GM19240 (cell line): ENCODE results near the gene PPP1R14B.
A peak's percentile ranks its signal among the peaks of the same experiment; 100 is the strongest.

Experiments used
- DNase-seq: peaks from one replicate; pipeline ENCODE4 v3.0.0; 2011; ENCODE audit warnings: low spot score; ENCODE audit not compliant: insufficient read length

Gene PPP1R14B

DNA sequence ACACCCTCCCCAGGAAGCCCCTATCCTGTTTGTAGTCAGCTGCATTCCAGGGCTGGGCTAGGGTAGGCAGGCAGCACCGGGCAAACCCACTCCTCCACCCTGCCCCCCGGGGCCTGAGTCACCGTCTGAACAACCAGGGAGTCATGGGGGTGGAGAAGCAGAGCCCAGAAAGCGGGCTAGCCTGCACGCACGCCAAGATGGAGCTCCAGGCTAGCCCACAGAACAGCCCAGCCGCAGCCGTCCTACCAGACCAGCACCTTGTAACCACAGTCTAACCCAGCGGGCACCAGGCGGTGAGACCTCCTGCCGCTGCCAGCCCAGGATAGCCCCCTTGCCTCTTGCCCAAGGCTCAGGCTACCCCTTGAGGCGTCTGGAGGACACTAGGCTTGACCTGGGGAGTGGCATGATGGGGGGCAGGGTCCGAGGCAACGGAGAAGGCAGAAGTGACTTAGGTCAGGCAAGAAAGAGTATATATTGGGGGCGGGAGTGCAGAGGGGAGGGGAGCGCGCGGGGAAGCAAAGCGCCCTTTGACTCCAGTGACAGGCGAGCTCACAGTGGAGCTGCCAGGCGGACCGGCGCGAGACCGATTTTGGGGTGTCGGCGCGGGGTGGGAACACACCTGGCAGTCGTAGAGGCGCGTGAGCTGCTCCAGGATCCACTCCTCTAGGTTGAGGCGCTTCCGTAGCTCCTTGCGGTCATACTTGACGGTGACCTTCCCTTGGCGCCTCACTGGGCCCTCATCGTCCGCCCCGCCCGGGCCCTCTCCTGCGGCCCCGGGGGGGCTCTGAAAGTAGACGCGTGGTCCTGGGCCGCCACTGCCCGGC, 734 bp downstream of the PPP1R14B start:
- no peak for DNase-seq

DNA sequence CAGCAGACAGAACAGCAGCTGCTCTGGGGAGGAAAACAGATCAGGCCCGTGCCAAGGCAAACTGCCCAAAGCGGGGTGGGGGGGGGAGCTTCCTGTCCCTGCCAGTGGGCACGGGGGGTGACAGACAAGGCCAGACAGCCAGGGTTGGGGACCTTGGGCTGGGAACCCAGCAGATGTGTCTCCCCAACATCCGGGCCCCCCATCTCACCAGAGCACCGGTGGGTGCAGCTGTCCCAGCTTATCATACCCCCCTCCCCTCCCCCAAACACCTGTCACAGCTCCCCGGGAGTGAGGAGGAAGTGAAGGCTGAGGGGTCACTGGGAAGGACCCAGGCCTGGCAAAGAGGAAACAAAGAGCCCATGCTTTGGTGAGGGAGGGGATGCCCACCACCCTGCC, 1.3 kb downstream of the PPP1R14B start:
- no peak for DNase-seq

DNA sequence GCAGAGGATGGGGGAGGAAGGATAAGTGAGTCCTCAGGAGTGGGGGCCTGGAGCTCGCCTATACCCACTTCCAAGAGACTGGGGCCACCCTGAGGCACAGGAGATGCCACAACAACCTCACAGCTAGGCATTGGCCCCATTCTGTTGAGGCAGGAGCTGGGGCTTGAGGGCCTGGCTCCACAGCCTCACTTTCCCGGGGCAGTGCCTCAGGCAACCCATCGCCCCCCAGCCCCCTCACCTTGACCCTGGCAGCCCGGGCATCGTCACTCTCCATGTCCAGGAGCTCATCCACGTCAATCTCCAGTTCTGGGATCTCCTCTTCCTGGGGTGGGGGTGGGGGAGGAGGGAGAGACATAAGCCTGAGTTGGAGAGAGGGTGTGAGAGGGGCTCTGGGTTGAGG, 1.8 kb downstream of the PPP1R14B start:
- no peak for DNase-seq

DNA sequence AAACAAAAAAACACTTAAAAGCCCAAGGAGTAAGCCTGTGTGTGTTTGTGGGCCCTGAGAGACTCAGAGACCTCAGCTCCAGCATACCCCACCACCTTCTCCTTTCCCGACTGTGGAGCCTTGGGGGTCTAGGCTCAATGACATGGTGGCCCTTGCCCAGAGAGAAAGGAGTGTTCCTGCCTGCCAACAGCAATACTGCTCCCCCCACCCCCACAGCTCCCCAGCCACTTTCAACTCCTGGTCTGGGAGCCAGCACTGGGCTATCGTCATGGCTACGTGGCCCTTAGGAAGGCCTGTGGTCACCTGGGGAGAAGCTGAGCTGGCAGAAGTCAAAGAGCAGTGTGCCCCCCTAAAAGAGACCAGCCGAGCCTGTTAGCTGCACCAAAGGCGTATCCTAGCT, 2.6 kb downstream of the PPP1R14B start:
- no peak for DNase-seq

DNA sequence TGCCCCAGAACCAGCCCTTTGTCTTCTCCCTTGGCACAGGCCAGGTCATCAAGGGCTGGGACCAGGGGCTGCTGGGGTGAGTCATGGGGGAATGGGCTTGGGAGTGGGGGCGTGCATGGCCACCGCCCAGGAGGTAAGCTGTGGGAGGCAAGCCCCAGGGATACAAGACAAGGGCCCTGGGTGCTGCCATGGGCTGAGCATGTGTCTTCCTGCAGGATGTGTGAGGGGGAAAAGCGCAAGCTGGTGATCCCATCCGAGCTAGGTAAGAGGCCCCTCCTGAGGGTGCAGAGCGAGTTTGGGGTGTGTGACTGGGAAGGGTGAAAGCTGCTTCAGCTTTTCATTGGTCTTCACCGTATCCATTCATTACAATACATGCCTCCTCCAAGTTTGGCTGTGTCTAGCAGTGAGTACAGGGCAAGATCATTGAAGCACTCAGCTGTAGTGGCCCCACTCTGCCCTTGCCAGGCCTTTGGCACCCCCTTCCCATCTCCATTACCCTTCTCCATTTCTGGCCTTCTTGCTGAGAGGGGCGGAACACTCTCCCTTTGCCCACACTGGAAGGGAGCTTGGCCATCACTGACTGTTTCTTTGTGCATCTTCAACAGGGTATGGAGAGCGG, 3.4 kb downstream of the PPP1R14B start:
- no peak for DNase-seq

DNA sequence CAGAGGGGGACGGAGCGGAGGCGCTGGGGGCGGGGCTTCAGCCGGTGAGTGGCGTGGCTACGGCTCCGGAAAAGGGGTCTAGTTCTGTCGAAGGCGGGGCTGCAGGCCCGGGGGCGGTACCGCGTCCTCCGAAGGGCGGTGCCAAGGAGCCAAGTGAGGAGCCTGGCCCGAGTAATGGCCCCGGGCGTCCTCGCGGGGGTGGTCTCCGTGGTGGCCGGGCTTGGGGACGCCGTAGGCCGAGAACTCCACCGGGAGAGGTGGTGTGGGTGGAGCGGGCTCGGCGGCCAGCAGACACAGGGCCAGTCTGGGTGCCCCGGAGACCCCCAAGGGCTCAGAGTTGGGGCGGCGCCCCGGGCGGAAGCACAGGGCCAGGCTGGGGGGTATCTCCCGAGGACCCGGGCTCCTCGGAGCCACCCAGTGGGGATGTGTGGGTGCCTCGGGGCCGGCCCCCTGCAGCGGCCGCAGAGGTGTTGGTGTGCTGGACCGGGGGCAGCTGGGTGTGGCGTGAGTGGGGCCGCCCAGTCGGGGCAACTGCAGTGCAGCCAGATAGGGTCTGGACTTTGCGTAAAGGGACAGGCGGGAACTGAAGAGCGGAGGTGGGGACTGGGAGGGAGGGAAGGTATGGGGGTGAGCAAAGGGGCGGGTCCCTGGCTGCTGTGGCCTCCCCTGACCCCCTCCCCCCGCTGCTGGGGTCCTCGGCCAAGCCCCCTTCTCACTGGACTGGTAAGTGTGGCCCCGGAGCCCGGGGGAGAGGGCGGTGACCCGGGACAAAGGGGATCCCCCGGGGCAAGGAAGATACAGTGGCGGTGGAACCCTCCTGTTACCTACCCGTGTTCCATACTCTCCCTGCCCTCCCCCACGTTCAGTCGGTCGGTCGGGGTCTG, 5.0 kb downstream of the PPP1R14B start:
- peak; percentile 85 for DNase-seq

DNA sequence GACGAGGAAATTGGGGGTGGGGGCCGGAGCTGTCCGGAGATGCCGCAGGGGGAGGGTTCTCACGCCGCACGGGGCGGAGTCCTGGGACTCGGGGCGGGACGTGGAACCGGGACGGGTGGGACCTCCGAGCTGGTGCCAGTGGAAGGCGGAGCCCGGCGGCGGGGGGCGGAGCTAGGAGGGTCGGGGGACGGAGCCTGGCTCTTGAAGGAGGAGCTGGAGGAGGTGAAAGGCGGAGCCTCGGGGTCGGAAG, 5.6 kb downstream of the PPP1R14B start:
- no peak for DNase-seq

DNA sequence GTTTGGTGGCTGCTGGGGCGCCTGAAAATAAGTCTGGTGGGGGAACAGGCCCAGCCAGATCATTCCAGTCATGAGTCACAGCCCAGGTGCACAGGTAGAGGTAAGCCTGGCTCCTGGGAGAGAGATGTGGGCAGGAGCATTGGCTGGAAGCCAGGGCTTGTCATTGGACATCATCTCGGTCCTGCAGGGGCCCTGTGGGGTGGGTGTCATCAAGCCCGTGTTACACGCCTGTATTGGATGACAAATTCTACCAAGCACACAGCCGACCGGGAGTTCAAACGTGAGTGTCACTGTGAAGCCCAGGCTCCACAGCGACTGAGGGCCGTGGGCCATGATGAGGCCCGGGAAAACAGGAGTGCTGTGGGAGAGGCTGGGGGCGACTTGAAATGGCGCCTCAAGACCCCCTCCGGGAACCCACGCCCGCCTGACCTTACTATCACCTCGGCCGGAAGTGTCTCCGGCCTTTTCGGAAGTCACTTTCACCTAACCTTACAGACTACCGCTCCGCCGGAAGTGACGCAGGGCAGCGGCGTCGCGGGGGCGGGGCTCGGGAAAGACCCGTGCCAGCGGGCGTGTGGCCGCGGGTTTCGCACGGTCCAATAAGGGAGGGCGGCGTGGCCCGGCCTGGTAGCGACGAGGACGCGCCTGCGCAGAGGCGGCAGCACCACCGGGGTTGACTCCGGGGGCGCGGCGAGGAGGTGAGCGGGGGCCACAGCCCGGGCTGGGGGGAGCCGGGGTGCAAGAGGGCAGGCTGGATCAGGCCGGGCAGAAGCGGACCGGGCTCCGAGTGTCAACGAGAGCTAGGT, 6.1 kb downstream of the PPP1R14B start, which contains the start of gene FKBP2:
Gene FKBP2, plus strand, starts transcription at position 661 of the 806 bp plus-strand sequence. CDS start 1,293 bp downstream, outside the sequence.
- peak; percentile 94 for DNase-seq

DNA sequence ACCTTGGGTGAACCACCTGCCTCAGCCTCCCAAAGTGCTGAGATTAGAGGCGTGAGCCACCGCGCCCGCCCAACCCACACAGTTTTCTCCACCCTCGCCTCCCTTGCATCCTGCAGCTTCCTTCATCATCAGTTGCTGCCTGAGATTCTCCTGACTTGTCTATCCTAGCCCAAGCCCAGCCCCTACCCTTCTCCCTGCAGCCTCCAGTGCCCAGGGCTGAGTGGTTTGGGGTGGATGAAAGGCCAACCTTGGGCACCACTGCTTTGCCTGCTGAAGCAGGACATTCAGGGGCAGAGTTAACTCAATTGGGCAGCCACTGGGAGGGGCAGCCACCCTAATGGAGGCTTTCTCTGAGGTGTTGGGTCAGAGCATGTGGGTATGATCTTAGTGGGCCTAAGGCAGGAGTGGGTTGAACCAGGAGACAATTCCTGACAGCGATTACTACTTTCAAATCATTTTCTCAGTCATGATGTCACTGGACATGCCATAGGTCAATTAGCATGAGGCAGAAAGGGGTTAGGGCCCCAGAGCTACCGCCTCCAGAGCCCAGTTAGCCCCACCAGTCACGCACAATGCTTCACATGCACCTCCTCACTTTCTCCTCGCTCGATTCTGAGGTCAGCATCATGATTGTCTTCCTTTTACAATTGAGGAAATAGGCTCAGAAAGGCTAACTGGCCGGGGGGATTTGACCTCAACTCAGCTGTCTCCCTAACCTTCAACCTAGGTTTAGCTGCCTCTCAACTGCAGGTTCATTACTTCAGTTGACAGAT, 6.9 kb downstream of the PPP1R14B start:
- no peak for DNase-seq

DNA sequence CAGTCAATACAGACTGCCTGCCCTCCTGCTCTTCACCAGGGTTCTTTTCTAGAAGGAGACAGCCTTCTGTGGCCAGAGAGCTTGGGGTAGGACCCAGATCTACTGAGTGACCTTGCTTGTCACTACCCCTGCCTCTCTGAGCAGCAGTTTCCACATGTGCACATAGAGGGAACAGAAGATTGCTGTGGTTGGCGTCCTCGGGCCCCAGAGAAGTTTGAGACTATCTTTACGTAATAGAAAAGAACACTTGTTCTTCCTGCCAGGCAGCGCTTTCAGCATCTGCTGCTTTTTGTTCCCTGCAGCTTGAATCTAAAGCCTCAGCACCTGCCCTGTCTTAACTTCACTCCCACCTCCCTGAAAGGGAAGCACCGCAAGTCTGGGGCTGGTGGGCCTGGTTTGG, 7.7 kb downstream of the PPP1R14B start:
- no peak for DNase-seq

DNA sequence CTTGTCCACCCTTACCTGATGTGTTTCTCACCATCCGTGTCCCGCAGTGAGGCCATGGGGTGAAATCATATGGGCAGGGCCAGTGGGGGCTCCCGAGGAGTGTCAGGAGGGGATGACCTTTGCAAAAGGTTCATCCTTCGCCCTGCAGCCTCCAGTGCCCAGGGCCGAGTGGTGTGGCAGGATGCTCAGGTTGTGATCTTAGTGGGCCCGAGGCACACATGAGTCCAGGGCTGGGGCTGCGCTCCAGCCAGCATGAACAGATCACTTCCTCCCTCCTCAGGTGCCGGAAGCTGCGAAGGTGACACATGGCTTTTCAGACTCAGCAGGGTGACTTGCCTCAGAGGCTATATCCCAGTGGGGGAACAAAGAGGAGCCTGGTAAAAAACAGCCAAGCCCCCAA, 8.7 kb downstream of the PPP1R14B start:
- DNase-seq, result no peak

DNA sequence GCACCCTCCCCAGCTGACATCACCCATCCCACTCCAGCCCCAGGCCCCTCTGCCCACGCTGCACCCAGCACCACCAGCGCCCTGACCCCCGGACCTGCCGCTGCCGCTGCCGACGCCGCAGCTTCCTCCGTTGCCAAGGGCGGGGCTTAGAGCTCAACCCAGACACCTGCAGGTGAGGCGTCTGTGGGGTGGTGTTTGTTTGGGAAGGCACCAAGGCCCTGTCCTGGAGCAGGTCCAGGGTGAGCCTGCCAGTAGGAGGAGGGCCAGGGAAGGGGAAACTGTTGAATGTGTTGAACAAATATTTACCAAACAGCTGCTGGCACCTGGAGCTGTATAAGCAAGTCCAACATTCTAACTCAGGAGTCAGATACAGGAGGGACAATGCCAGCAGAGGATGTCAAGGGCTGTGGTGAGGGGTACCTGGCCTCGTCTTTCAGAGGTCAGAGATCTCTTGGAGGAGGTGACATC, 9.2 kb downstream of the PPP1R14B start:
- no peak for DNase-seq

DNA sequence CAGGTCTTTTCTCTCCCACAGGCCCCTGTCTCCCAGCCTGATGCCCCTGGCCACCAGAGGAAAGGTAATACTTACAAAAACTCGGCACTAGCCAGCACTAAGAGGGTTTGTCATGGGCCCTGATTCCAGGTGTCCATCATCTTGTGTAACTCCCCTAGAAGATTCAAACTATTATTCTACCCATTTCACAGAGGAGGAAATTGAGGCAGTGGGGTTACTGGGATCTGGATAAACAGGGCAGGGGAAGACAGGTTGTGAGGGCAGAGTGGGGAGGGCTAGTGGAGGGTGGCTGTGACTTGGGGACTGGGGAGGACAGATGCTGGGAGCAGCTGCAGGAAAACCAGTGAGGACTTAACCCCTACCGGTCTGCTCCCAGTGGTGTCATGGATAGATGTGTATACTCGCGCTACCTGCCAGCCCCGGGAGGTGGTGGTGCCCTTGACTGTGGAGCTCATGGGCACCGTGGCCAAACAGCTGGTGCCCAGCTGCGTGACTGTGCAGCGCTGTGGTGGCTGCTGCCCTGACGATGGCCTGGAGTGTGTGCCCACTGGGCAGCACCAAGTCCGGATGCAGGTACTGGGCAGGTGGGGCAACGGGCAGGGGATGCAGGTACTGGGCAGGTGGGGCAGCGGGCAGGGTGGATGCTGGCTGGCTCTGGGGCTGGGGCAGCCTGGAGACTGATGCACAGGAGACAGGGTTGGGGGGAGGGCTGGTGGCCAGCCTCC, 11.1 kb downstream of the PPP1R14B start:
- no peak for DNase-seq

DNA sequence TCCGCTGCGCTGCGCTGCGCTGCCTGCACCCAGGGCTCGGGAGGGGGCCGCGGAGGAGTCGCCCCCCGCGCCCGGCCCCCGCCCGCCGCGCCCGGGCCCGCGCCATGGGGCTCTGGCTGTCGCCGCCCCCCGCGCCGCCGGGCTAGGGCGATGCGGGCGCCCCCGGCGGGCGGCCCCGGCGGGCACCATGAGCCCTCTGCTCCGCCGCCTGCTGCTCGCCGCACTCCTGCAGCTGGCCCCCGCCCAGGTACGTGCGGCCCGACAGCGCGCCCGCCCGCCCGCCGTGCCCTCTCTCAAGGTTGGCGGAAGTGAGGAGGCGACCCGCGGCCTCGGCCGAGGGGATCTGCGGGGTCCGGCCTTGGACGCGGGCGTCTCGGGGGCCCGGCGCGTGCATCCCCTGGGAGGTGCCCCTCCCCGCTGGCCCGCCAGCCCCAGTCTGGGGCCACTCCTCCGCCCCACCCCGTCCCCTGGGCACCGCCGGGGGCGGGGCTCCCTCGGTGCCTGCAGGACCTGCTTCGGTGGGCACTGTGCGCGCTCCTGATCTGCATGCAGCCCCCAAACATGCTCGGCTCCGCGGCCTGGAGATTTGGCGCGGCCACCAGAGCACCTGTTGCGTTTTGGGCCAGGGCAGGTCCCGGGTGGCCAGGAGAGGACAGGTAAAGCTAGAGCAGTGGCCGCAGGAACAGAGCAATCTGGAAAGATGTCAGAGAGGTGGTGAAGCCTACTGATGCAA, 11.9 kb downstream of the PPP1R14B start:
- no peak for DNase-seq

DNA sequence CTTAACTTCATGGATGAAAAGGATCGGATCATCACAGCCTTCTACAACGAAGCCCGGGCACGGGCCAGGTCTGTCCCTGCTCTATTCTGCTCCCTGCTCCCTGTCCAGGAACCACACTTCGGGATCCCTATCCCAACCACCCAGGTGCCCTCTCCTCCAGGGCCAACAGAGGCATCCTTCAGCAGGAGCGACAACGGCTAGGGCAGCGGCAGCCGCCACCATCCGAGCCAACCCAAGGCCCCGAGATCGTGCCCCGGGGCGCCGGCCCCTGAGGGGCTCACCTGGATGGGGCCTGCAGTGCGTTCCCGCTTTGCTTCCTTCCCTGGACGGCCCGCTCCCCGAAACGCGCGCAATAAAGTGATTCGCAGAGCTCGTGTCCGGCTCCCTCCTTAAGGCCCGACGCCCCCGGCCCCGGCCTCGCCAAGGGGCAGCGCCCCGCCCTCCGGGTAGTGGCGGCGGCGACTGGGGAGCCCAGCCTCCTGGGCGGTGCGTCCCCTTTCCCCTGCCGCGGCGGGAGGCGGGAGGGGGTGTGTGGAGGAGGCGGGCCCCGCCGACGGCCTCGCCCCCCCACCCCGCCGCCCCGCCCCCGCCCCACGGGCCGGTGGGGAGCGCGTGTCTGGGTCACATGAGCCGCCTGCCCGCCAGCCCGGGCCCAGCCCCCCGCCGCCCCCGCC, 12.7 kb downstream of the PPP1R14B start, which contains the start of gene VEGFB:
Gene VEGFB, plus strand, starts transcription at position 672 of the 674 bp plus-strand sequence. CDS start 250 bp downstream, outside the sequence.
- no peak for DNase-seq

DNA sequence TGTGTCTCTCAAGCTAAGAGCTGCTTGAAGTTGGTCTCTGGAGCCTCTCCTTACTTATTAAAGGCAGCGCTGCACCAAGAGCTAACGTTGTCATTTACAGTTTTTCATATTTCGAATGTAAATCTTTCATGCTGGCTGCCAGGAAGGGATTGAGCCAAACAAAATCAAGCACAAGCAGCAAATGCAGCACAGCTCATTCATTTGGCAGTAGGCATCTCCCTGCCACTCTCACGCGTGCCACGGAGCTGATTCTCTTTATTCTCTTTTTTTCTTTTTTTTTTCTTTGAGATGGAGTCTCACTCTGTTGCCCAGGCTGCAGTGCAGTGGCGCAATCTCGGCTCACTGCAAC, 13.8 kb downstream of the PPP1R14B start:
- no peak for DNase-seq

DNA sequence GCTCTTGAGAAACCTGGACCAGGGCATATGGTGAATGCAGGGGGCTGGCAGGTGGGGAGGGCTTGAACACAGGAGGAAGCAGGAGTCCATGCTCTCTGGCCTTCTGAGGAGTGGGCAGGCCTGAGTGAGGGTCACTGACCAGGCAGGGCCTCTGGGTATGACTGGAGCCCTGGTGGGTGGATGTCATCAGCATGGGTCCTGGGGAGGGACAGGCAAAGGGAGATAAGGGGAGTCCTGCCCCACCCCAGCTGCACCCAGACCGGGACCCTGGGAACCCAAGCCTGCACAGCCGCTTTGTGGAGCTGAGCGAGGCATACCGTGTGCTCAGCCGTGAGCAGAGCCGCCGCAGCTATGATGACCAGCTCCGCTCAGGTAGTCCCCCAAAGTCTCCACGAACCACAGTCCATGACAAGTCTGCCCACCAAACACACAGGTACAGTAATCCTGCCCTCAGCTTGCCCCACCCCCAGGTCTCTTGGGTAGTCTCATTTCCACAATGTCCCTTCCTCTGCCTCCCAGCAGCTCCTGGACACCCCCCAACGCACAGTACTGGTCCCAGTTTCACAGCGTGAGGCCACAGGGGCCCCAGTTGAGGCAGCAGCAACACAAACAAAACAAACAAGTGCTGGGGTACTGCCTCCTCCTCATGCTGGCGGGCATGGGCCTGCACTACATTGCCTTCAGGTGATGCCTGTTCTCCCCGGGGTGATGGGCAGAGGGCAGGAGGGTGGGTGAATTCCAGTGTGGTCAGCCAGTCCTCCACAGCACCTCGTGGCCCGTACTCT, 14.4 kb downstream of the PPP1R14B start:
- no peak for DNase-seq

DNA sequence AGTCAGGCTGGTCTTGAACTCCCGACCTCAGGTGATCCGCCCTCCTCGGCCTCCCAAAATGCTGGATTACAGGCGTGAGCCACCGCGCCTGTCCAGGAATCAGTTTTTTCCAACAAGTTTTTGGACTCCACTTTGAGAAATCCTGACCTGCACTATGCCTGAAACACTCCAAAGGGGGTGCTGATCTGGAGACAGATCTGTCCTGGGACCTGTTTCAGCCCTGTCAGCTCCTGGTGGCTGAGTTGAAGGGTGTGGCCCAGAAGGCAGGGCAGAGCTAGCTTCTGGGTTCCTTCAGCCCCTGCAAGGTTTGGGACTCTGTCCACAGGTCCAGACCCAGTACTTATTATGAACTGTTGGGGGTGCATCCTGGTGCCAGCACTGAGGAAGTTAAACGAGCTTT, 15.2 kb downstream of the PPP1R14B start:
- no peak for DNase-seq
